Thyroid gland (tissue), 4 donors: ENCODE measurements around the gene ELFN2. TPM values are rescaled to one million over a fixed set of nuclear protein-coding genes. Genes with fewer than 3 reads are reported as not detected.
"Not testable (repeated sequence)": the region's sequence is repeated elsewhere in the genome, so short reads cannot be mapped to it uniquely, and the experiment has no call there.

Experiments
- DNase-seq, 2 donors: peaks; one replicate each; pipeline ENCODE4 v3.0.0-alpha.2; 2019
- H3K27ac ChIP-seq, 3 donors: fragments of 200-600 bp; sonication (generic); 1 replicate in 2 of 3; 2 replicates in 1 of 3; pipeline ENCODE4 v1.5.1; 2016 to 2019; ENCODE audit warnings: mild to moderate bottlenecking in 1 of 3, moderate library complexity in 1 of 3
- H3K27me3 ChIP-seq: fragments of 200-600 bp; sonication (generic); one replicate; pipeline ENCODE4 v1.5.1; 2019
- H3K36me3 ChIP-seq, 2 donors: fragments of 200-600 bp; sonication (generic); one replicate each; pipeline ENCODE4 v1.5.1; 2016 to 2019
- H3K4me1 ChIP-seq, 2 donors: fragments of 200-600 bp; sonication (generic); one replicate each; pipeline ENCODE4 v1.5.1; 2017 to 2019
- H3K4me3 ChIP-seq, 3 donors: fragments of 200-600 bp; sonication (generic); replicated peaks in 1 of 3; 1 replicate in 2 of 3; 2 replicates in 1 of 3; pipeline ENCODE4 v1.5.1; 2016; ENCODE audit warnings: mild to moderate bottlenecking in 1 of 3
- H3K9me3 ChIP-seq: fragments of 200-600 bp; sonication (generic); one replicate; pipeline ENCODE4 v1.5.1; 2017
- CTCF ChIP-seq, 6 experiments: fragments of 200-600 bp in 3 of 6; fragments of 450-650 bp in 3 of 6; sonication (generic) in 3 of 6; IDR thresholded peaks; one replicate each; pipeline ENCODE4 v1.5.1; 2016 to 2019; ENCODE audit warnings: antibody characterized with exemption in 6 of 6, mild to moderate bottlenecking in 2 of 6, inconsistent platforms in 1 of 6, moderate library complexity in 1 of 6
- POLR2A ChIP-seq, 2 donors: fragments of 450-650 bp; IDR thresholded peaks; one replicate each; pipeline ENCODE4 v1.6.1; 2017; ENCODE audit warnings: antibody characterized with exemption in 2 of 2, mild to moderate bottlenecking in 2 of 2, moderate library complexity in 1 of 2
- WGBS, 2 donors: methylation state at CpG; one replicate each; pipeline ENCODE4 v1.1.5; 2017; 5-methylcytosine and 5-hydroxymethylcytosine counted together
- intact Hi-C: fragments of 100-400 bp; cut with DNase I; formaldehyde crosslinking; loops from one replicate; pipeline ENCODE4 v1.15.1; 2023
- total RNA-seq, 4 donors: library from RNA; depleted of rRNA; stranded (reverse); fragments of >200 nt; gene quantifications; one replicate each; pipeline ENCODE4 v1.2.3, GENCODE V29; 2016

Gene ELFN2
- total RNA-seq, 4 donors from 2014 or later, result 0.05 TPM; not detected in 3

DNA sequence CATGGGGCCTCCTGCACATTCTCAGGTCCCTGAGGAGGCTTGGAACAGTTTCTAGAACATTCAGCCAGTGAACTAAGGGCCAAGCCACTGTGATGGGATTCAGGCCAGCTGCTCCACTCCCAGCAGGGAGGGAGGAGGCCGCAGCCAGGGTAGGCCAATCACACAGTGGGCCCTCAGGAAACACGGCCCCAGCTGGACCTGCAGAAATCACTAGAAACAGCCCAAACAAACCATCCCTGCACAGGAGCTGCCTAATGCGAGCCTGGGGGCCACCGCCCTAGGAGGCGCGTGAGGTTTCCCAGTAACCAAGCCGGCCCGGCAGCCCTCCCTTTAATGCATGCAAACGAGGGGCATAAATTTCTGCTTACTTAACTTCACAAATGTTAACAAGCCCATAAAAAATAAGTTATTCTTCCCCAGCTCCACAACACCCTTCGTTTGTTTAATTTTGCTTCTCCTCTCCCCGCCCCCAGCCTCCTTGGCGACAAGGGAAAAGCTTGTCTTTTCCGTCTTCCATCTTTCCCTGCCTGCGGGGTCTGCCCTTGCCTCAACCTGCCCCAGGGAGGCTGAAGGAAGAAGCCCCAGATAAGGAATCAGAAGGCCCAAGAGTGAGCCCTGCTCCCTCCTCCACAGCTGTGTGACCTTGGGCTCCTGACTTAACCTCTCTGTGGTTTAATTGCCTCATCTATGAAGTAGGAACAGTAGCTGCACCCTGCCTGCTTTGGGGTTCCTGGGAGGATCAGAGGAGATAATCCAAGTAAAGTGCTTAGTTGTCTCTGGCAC, 25.7 kb downstream of the ELFN2 start:
- no peaks in the 10 kb centered on the region for H3K9me3 ChIP-seq
- H3K27ac ChIP-seq, result no peak overlapping the region
- DNase-seq, result no peak
- 74 to 75% methylated on average over 12 to 13 of the region's 14 CpGs for WGBS, 2 donors
- no peaks in the 10 kb centered on the region for H3K36me3 ChIP-seq
- H3K27me3 ChIP-seq, result no peaks in the 10 kb centered on the region
- intact Hi-C loops, result no loop called here
- TF ChIP-seq CTCF (IDR thresholded peaks at IDR 0.05) (no peak), POLR2A (IDR thresholded peaks at IDR 0.05) (no peak)
- no peaks in the 10 kb centered on the region for H3K4me1 ChIP-seq
- no peak overlapping the region for H3K4me3 ChIP-seq

DNA sequence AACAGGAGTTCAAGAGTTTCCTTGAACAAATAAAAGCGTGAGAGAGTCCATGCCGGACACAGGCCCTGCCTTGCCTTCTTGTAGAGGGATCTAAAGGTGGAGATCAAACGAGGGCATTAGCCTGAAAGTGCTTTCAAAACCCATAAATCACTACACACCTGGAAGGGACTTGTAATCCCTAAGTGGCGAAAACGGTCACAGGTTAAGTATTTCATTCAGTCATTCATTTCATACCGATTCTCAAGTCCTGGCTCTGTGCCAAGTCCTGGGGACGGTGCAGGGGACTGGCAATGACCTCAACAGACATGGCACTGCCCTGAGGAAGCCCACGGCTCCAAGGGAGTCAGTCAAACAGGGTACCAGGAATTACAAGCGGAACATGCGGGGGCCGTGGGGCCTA, 26.6 kb downstream of the ELFN2 start:
- no peak for DNase-seq
- 57 to 63% methylated on average over 11 of the region's 11 CpGs for WGBS, 2 donors

DNA sequence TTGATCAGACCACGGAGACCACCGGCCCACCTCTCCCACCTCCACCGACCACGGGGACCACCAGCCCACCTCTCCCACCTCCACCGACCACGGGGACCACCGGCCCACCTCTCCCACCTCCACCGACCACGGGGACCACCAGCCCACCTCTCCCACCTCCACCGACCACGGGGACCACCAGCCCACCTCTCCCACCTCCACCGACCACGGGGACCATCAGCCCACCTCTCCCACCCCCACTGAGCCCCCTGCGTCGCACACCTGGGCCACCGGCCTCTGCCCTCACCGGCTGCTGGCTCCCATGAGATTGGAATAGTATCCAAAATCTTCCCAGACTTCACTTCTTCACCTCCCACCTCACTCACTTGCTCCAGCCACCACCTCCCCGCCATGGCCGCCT, 27.8 kb downstream of the ELFN2 start:
- H3K9me3 ChIP-seq, H3K27me3 ChIP-seq, DNase-seq, H3K27ac ChIP-seq, H3K36me3 ChIP-seq, intact Hi-C loops, H3K4me1 ChIP-seq, H3K4me3 ChIP-seq: not testable (repeated sequence)
- WGBS, 2 donors, result 94 to 95% methylated on average over 9 to 11 of the region's 19 CpGs

More for the DNA sequence above, 26.6 kb downstream of the ELFN2 start:
- H3K27ac ChIP-seq, result no peak overlapping the region
- intact Hi-C loops, result no loop called here
- no peaks in the 10 kb centered on the region for H3K27me3 ChIP-seq
- H3K36me3 ChIP-seq, result no peaks in the 10 kb centered on the region
- H3K4me1 ChIP-seq, result no peaks in the 10 kb centered on the region
- H3K4me3 ChIP-seq, result no peak overlapping the region
- no peak for TF ChIP-seq CTCF (IDR thresholded peaks at IDR 0.05)
- no peak for TF ChIP-seq POLR2A (IDR thresholded peaks at IDR 0.05)
- no peaks in the 10 kb centered on the region for H3K9me3 ChIP-seq

GRCh38 chr22:37397226-37397625, 30.1 kb downstream of the ELFN2 start:
- H3K27ac ChIP-seq, result no peak overlapping the region
- no peak for DNase-seq
- no peaks in the 10 kb centered on the region for H3K9me3 ChIP-seq
- TF ChIP-seq CTCF (IDR thresholded peaks at IDR 0.05), result no peak
- no peak for TF ChIP-seq POLR2A (IDR thresholded peaks at IDR 0.05)
- no peak overlapping the region for H3K4me3 ChIP-seq
- WGBS, 2 donors, result 68 to 70% methylated on average over 8 to 10 of the region's 10 CpGs
- intact Hi-C loops, result no loop called here
- H3K4me1 ChIP-seq, result no peaks in the 10 kb centered on the region
- no peaks in the 10 kb centered on the region for H3K27me3 ChIP-seq
- H3K36me3 ChIP-seq, result no peaks in the 10 kb centered on the region

DNA sequence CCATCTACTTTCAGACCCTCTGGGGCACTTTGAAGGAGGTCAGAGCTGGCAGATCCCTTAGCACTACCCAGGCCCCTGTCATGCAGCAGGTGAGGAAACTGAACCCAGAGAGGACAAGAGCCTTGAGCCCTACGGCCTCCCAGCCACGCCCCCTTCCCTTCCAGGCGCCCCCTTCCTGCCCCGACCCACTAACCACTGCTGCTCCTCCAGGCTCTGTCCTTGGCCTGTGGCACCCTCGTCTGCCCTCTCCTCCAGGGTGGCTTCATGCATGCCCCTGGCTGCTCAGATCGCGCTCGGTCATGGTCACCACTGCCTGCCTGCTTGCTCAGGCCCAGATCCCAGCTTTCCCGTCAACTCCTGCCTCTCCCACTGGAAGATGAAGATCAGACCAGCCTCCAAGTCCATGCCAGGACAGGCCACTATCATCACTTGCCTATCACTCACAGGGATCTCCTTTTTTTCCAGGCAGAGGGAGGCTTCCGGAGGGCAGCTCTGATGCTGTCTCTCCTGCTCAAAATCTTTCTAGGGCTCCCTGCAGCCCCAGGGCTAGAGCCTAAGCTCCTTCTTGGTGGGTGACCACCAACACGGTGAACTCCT, 30.7 kb downstream of the ELFN2 start:
- intact Hi-C loops, result no loop called here
- DNase-seq, result no peak
- H3K9me3 ChIP-seq, result no peaks in the 10 kb centered on the region
- no peaks in the 10 kb centered on the region for H3K27me3 ChIP-seq
- 87 to 88% methylated on average over 8 to 9 of the region's 11 CpGs for WGBS, 2 donors
- no peak overlapping the region for H3K4me3 ChIP-seq
- no peak for TF ChIP-seq POLR2A (IDR thresholded peaks at IDR 0.05)
- no peak for TF ChIP-seq CTCF (IDR thresholded peaks at IDR 0.05)
- H3K27ac ChIP-seq, result no peak overlapping the region
- H3K4me1 ChIP-seq, result no peaks in the 10 kb centered on the region
- H3K36me3 ChIP-seq, result no peaks in the 10 kb centered on the region
